ENCODE measurements around the gene CFAP92.
"Not testable (repeated sequence)": the region's sequence is repeated elsewhere in the genome, so short reads cannot be mapped to it uniquely, and the experiment has no call there.

CFAP92 gene

DNA sequence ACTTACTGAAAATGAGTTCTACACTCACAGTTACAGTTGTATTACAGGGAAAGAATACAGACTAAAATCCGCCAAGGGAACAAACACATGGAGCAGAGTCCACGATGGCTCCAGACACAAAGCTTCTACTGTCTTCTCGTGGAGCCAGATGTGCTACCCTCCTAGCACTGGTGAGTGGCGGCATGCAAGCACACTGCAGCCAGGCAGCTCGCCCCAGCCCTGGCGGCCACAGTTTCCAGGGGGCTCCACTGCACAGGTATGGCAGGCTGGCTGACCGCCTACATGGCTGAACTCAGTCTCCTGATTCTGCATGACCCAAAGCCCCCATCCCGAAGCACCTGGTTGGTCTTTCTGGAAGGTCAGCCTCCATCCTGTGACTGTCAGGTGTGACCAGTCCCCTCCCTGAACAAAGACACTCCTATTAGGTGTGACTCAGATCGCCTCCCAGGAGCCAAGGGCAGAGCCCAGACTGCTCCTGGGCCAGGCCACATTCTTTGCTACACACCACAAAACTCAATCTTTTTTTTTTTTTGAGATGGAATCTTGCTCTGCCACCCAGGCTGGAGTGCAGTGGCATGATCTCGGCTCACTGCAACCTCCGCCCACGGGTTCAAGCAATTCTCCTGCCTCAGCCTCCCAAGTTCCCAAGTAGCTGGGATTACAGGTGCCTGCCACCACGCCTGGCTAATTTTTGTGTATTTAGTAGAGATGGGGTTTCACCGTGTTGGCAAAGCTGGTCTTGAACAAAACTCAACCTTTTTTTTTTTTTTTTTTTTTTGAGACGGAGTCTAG is 51.5 kb downstream of the CFAP92 start:
- in situ Hi-C loops (cut with HindIII; ENCODE audit: low sequenced_read_pairs) = no loop called here

GRCh38 chr3:128940252-128940651 is 53.6 kb downstream of the CFAP92 start:
- in situ Hi-C loops (cut with HindIII; ENCODE audit: low sequenced_read_pairs) = no loop called here

DNA sequence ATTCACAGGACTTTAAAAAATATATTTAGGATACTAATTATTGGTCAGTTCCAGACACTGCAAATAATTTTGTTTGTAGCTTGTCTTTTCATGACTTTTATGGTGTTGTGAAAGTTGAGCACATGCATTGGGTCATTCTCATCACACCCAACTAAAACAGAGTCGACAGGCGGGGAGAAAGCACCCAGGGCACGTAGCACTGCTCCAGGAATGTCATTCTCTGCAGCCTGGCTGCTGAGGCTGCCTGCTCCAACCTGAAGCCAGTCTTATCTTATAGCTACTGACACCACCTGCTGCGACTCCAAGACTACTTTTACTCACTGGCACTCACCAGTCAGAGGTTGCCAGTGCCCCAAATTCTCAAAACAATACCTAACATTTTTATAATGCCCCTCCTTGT is 57.5 kb downstream of the CFAP92 start:
- in situ Hi-C loops (cut with HindIII; ENCODE audit: low sequenced_read_pairs) = no loop called here

DNA sequence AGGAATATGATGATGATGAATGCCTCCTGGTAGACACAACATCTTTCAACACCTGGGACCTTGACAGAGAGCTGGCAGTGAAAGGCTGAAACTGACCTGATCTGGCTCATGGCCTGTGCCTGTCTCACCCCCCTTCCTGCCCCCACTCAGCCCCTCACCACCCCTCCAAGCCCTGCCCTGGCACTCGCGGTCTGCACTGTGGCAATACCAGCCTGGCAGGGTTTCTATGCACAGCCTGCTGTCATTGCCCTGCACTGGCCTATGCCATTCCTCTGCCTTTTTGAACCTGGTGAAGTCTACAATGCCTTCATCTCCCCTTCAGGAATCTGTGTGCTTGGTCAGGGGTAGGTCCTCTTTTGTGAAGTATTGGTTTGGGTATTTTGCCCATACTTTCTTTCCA is 58.0 kb downstream of the CFAP92 start:
- in situ Hi-C loops (cut with HindIII; ENCODE audit: low sequenced_read_pairs) = no loop called here

GRCh38 chr3:128933922-128934253 is 60.0 kb downstream of the CFAP92 start:
- in situ Hi-C loops (cut with HindIII; ENCODE audit: low sequenced_read_pairs) = no loop called here

- in situ Hi-C loops (cut with HindIII; ENCODE audit: low sequenced_read_pairs) = no loop called here
Observed at GRCh38 chr3:128933213-128933921, 60.5 kb downstream of the CFAP92 start.

GRCh38 chr3:128932516-128933212 is 61.2 kb downstream of the CFAP92 start:
- in situ Hi-C loops (cut with HindIII; ENCODE audit: low sequenced_read_pairs) = no loop called here

DNA sequence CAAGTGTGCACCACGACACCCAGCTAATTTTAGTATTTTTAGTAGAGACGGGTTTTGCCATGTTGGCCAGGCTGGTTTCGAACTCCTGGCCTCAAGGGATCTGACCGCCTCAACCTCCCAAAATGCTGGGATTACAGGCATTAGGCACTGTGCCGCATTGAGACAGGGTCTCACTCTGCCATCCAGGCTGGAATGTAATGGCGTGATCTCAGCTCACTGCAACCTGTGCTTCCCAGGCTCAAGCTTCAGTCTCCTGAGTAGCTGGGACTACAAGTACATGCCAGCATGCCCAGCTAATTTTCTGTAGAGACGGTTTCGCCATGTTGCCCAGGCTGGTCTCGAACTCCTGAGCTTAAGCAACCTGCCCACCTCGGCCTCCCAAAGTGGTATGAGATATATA is 62.8 kb downstream of the CFAP92 start:
- in situ Hi-C loops (cut with HindIII; ENCODE audit: low sequenced_read_pairs) = no loop called here

DNA sequence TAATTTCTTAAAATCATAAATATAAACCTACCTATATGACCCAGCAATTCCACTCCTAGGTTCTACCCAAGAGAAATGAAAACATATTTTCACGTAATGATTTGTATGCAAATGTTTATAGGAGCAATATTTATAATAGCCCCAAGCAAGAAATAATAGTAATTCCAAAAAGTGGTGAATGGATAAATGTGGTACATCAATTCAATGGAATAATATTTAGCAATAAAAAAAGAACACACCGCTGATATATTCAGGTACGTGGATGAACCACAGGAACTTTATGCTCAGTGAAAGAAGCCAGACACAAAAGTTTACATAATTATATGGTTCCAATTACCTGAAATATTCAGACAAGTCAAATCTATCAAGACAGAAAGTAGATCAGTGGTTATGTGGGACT is 64.5 kb downstream of the CFAP92 start:
- in situ Hi-C loops (cut with HindIII; ENCODE audit: low sequenced_read_pairs) = no loop called here

GRCh38 chr3:128923986-128924385 is 69.9 kb downstream of the CFAP92 start:
- in situ Hi-C loops (cut with HindIII; ENCODE audit: low sequenced_read_pairs) = not testable (repeated sequence)

DNA sequence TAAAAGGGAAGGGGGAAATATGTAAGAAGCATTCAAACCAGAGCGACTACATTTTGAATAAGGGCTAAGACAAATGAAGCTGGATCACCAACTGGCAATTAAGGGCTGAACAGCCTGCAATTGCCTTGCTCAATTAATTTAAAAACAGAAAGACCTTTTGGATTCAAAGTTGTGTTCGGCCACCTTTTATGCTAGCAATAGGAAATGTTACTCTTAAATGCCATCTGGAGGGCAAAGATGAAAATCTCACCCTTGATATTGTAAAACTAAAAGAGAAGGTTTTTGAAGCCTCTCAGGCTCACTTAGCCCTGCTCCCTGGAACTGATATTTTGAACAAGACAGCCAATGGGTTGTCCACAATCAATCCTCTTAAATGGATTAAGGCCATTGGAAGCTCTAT is 70.3 kb downstream of the CFAP92 start:
- in situ Hi-C loops (cut with HindIII; ENCODE audit: low sequenced_read_pairs) = no loop called here

GRCh38 chr3:128922804-128923459 is 70.9 kb downstream of the CFAP92 start:
- in situ Hi-C loops (cut with HindIII; ENCODE audit: low sequenced_read_pairs) = no loop called here

DNA sequence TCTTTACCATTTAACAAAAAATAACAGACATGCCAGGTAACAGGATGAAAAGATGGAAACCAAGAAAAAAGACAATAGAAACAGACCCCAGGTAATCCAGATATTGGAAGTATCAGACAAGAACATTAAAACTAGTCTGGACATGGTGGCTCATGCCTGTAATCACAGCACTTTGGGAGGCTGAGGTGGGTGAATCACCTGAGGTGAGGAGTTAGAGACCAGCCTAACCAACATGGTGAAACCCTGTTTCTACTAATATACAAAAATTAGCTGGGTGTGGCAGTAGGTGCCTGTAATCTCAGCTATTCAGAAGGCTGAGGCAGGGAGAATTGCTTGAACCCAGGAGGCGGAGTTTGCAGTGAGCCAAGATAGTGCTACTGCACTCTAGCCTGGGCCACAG is 73.9 kb downstream of the CFAP92 start:
- in situ Hi-C loops (cut with HindIII; ENCODE audit: low sequenced_read_pairs) = no loop called here

- in situ Hi-C loops (cut with HindIII; ENCODE audit: low sequenced_read_pairs) = no loop called here
Observed at GRCh38 chr3:128917291-128917690, 76.6 kb downstream of the CFAP92 start.

DNA sequence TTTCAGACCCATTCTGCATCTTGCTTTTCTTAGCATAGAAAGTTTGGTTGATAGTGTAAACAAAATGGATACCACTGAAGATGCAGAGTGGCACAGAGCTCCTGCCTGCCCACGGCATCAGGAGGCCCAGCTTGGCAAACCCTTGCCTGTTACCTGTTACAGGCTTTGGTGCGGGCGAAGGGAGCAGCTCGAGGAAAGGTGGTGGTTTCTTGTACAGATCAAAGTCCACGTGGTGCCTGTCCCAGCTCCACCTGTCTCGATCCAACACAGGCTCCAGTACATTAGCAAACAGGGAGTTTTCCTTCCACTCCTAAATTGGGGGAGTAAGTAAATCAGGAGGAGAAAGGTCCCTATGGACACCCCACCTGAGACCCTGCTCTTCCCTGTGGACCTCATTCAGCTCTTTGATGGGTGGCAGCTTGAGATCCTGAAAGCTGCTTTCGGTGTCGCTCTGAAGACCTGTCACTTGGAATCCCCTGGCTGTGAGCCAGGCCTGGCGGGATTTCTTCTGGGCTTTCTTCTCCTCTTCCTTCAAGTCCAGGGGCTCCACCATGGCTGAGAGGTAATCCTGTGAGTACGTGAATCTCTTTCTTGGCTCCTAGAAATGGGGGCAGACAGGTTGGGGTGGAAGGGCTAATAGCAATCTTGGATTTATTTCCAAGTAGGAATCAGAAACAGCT is 78.8 kb downstream of the CFAP92 start:
- in situ Hi-C loops (cut with HindIII; ENCODE audit: low sequenced_read_pairs) = no loop called here

GRCh38 chr3:128911911-128912310 is 82.0 kb downstream of the CFAP92 start:
- in situ Hi-C loops (cut with HindIII; ENCODE audit: low sequenced_read_pairs) = no loop called here

DNA sequence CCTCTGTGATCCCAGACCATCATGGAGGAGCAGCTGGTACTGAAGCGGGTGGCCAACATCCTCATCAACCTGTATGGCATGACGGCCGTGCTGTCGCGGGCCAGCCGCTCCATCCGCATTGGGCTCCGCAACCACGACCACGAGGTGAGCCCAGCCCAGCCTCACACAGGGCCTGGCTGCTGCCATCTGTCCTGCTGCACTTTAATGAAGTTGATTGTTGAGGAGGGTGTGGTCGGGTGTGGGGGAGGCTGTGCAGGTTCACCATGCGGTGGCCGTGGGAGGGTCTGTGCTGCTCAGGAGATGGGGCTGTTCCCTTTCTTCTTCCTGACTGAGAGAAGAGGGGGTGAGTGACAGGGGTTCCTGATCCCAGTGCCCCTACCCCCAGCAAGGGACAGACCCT is 83.9 kb downstream of the CFAP92 start:
- in situ Hi-C loops (cut with HindIII; ENCODE audit: low sequenced_read_pairs) = no loop called here

DNA sequence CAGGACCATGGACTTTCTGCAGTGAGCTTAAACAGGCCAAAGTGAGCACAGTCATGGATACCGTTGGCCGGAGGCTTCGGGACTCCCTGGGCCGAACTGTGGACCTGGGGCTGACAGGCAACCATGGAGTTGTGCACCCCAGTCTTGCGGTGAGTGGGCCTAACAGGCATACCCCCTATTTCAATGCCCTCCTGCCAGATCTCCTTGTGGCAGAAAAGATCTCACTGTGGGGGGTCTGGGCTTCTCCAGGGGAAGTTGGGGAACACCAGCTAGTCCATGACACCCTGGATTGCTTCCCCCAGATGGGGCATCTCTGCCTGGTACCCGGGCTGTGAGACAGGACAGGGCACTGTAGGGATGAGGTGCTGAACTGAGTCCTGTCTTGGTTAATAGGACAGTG is 84.9 kb downstream of the CFAP92 start:
- in situ Hi-C loops (cut with HindIII; ENCODE audit: low sequenced_read_pairs) = no loop called here

DNA sequence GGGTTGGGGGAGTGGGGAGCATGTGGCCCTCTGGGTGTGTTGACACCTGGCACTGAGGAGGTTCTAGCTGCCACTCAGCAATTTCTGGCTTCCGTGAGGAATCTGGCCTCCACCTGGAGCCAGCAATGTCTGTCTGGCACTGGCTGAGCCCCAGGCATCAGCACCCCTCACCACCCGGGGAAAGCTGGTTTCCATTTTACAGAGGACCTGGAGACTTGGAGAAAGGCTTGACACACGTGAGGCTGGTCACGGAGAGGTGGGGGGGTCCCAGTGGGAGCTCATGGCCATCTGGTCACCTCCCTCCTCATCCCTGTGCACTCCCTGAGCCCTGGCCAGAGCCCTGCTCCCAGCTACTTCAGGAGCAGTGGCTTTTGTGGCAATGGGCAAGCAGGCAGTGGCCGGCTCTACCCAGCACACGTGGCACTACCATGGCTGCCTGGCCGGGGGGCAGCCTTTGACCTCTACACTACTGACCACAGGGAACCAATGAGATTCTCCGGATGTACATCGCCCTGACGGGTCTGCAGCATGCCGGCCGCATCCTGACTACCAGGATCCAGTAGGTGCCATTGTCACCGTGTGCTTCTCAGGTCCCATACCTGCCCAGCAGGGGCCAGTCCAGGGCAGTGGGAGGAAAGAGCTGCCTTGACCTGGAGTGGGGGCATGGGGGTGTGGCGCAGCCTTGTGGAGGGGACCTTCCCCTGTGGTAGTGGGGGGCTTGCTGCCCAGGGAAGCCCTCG is 86.0 kb downstream of the CFAP92 start:
- in situ Hi-C loops (cut with HindIII; ENCODE audit: low sequenced_read_pairs) = no loop called here

- in situ Hi-C loops (cut with HindIII; ENCODE audit: low sequenced_read_pairs) = no loop called here
Observed at GRCh38 chr3:128906804-128907525, 86.9 kb downstream of the CFAP92 start.
